SK-N-SH (cell line): ENCODE results near the gene ACSS1.

Experiments used
- JUND ChIP-seq: IDR thresholded peaks from 2 replicates; pipeline ENCODE4 v1.4.0; 2012
- RFX5 ChIP-seq: IDR thresholded peaks from 2 replicates; pipeline ENCODE4 v1.6.1; 2012; ENCODE audit warnings: mild to moderate bottlenecking, improper control_type of control experiment, low read length
- SIN3A ChIP-seq: IDR thresholded peaks from 2 replicates; pipeline ENCODE4 v1.6.1; 2012; ENCODE audit warnings: low read depth, mild to moderate bottlenecking, low read length, moderate library complexity, borderline replicate concordance
- TF ChIP-seq, protein P1 (sequence below): fragments of 200-600 bp; sonication (generic); IDR thresholded peaks from 2 replicates; pipeline ENCODE4 v1.6.1; 2017; ENCODE audit warnings: antibody characterized with exemption, mild to moderate bottlenecking, moderate library complexity
- TF ChIP-seq, protein P2 (sequence below): fragments of 150-350 bp; IDR thresholded peaks from 2 replicates; pipeline ENCODE4 v1.6.1; 2017; ENCODE audit warnings: antibody characterized with exemption, low read length, low read depth, borderline replicate concordance
- TF ChIP-seq, protein P3 (sequence below): IDR thresholded peaks from 2 replicates; pipeline ENCODE4 v1.4.0; 2012; ENCODE audit warnings: low read depth, borderline replicate concordance
- TF ChIP-seq, protein P4 (sequence below): IDR thresholded peaks from 2 replicates; pipeline ENCODE4; 2012

DNA sequence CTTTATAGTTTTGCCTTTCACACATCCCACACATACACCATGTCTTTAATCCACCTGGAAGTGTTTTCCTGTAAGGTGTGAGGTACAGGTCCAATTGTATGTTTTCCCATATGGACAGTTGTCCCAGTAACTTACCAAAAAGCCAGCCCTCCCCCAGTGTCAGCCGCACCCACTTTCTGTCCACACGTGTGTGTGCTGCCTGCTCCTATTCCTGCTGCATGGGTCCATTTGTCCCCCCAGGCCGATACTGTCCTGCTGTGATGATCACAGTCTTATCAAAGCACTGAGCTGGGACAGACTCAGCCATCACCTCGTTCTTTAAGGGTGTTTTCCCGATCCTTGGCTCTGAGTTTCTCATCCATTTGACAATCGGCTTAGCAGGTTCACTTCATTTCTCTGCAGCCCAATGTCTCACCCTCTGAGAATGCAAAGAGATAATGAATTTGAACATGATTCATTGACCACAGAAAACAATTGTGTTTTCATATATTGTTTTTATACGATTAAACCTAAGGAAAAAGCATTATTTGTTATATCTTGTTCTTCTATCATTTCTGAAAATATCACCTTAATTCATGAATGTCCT, 14.4 kb upstream of the ACSS1 start:
- TF ChIP-seq, protein P1, sequence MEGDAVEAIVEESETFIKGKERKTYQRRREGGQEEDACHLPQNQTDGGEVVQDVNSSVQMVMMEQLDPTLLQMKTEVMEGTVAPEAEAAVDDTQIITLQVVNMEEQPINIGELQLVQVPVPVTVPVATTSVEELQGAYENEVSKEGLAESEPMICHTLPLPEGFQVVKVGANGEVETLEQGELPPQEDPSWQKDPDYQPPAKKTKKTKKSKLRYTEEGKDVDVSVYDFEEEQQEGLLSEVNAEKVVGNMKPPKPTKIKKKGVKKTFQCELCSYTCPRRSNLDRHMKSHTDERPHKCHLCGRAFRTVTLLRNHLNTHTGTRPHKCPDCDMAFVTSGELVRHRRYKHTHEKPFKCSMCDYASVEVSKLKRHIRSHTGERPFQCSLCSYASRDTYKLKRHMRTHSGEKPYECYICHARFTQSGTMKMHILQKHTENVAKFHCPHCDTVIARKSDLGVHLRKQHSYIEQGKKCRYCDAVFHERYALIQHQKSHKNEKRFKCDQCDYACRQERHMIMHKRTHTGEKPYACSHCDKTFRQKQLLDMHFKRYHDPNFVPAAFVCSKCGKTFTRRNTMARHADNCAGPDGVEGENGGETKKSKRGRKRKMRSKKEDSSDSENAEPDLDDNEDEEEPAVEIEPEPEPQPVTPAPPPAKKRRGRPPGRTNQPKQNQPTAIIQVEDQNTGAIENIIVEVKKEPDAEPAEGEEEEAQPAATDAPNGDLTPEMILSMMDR, result no peak
- TF ChIP-seq JUND (no peak), RFX5 (no peak), SIN3A (no peak)
- TF ChIP-seq, protein P2, sequence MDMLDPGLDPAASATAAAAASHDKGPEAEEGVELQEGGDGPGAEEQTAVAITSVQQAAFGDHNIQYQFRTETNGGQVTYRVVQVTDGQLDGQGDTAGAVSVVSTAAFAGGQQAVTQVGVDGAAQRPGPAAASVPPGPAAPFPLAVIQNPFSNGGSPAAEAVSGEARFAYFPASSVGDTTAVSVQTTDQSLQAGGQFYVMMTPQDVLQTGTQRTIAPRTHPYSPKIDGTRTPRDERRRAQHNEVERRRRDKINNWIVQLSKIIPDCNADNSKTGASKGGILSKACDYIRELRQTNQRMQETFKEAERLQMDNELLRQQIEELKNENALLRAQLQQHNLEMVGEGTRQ, result no peak
- TF ChIP-seq, protein P3, sequence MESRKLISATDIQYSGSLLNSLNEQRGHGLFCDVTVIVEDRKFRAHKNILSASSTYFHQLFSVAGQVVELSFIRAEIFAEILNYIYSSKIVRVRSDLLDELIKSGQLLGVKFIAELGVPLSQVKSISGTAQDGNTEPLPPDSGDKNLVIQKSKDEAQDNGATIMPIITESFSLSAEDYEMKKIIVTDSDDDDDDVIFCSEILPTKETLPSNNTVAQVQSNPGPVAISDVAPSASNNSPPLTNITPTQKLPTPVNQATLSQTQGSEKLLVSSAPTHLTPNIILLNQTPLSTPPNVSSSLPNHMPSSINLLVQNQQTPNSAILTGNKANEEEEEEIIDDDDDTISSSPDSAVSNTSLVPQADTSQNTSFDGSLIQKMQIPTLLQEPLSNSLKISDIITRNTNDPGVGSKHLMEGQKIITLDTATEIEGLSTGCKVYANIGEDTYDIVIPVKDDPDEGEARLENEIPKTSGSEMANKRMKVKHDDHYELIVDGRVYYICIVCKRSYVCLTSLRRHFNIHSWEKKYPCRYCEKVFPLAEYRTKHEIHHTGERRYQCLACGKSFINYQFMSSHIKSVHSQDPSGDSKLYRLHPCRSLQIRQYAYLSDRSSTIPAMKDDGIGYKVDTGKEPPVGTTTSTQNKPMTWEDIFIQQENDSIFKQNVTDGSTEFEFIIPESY, result no peak
- TF ChIP-seq, protein P4, sequence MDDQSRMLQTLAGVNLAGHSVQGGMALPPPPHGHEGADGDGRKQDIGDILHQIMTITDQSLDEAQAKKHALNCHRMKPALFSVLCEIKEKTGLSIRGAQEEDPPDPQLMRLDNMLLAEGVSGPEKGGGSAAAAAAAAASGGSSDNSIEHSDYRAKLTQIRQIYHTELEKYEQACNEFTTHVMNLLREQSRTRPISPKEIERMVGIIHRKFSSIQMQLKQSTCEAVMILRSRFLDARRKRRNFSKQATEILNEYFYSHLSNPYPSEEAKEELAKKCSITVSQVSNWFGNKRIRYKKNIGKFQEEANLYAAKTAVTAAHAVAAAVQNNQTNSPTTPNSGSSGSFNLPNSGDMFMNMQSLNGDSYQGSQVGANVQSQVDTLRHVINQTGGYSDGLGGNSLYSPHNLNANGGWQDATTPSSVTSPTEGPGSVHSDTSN, result no peak
